HG03558 (cell line): ENCODE results near the gene BCL2.

Experiments
- ATAC-seq: cut with Tn5 transposase; IDR thresholded peaks from one replicate; pipeline ENCODE4 v1.9.1; 2021; ENCODE audit warnings: moderate number of reproducible peaks; ENCODE audit not compliant: unreplicated experiment; ENCODE audit errors: extremely low read depth

BCL2 gene

GRCh38 chr18:63290166-63290820 lies 29.3 kb downstream of the BCL2 start:
- ATAC-seq, result no peak

DNA sequence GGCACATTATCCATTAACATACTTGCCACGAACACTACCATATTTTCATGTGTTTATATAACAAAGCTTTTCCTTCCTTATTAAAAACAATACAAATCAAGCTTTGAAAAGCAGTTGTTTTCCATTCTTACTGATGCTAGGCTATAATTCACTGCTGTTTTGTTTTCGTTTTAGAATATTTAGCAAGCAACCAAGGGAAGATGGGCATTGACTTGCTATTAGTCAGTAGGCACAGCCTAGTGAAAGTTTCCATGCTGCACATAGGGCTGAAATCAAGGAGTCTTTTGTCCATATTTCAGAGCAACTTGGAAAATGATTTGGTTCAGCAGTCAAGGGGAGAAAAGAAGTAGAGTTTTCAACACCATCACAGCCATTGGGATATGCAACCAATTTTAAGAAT lies 31.3 kb downstream of the BCL2 start:
- no peak for ATAC-seq

GRCh38 chr18:63287691-63288220 lies 31.8 kb downstream of the BCL2 start:
- no peak for ATAC-seq

DNA sequence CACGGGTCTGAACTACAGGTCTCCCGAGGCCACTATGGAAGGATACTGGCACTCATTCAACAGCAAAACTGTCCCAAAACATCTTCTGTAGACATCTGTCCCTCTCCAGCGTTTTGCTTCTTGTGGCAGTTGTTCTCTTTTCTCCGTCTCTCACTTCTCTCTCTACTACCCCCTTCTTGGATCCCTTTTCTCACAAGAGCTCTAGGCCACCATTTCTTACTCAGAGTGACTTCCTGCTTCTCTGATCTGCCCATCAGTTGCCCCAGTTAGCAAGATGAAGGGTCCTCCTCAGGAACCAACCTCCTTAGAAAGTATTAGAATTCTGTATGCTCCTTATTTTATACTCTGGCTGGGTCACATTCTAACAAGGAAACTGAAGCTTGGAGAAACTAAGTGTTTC lies 32.6 kb downstream of the BCL2 start:
- ATAC-seq, result no peak

DNA sequence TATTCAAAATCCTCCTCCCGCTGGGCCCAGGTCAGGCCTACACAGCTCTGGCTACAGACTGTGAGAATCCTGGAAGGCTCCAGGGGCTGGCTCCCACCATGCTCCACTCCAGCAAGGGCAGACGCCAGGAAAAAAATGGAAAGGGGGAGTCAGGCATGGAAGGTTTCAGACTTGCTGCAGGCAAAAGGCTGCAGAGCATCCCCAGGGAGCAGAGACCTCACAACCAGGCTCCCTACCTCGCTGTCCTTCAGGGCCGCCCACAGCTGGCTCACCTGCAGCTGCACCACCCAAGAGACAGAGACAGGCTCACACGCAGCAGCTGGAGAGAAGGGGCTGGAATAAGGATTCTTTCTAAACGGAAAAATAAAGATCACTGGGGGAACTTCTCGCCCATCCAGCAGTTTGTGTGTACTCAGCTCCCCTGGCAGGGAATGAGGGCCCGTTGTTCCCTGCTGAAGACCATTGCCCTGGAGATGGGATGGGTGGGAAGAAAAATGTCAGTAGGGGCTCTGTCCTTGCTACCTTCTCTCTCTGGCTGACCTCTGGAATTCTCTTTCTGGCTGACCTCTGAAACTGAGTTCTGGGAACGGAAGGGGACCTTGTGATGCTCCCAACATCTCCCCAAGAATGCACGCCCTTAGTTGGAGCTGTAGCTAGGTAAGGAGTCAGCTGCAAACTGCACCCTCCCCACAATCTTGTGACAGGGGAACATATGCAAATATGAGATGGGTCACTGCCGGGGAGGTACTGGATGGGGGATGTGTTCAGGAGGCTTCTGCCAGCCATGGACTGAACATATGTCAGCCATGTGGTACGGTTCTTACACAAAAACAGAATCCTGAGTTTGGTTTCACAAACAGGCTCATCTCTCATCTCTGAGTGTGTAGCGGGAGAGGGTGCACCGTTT lies 34.5 kb downstream of the BCL2 start:
- peak; percentile 96 for ATAC-seq

DNA sequence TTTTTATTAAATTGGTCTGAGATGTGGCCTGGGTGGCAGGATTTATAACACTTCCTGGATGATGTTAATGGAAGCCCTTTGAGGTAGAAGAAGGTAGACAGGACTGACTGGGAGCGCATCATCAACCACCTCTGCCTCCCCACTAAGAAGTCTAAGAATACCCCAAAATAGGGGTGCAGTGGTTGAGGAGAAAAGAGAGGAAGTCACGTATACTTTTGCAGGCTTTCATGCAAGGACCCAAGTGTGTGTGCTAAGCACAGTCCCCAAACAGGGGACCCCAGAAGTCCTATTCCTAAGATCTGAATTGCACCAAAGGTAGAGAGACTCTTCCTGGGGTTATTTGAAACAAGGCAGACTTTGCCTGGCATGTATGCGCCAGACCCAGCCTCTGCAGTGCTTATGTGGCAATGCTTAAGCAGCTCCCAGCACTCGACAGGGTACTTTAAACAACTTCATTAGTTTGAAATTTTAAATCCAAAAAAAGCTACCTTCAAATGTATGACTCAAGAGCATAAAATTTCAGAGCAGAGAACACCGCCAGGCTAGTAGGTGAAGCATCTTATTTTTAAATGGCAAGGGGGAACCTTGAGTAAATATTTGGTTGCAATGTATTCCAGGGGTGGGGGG lies 35.3 kb downstream of the BCL2 start:
- no peak for ATAC-seq

DNA sequence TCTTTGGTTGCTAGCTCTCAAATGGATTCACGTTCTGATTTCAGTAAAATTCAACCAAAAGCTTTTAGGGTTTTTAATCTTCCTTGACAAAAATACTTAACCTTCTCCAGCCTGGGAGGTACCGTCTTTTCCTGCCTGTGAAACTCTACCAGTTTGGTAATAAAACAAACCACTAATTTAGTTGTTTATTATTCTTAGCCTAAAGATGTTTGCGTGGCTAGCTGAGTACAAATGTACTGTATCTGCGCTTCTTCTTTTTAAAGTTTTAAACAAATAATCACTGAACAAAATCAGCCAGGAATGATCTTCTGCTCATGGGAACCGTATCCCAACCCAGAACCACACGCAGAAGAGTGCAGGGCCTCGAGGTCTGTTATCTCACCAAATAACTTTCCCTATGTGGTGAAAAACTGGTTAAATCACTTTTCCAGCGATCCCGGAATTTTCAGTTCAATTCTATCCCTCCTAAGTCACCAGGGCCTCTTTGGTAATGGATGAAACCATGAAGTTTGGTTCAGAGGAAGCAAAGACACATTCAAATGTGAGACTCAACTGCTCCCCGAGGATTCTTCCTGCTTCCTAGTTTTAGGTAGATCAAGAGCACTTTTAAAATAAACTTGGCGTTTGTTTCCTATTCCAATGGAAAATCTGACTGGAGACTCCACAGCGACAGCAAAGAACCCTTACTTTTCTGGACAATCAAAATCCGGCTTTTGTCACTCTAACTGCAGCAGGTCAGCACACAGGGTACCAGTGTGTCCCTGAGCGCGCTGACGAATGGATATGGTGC lies 36.1 kb downstream of the BCL2 start:
- ATAC-seq, result no peak

DNA sequence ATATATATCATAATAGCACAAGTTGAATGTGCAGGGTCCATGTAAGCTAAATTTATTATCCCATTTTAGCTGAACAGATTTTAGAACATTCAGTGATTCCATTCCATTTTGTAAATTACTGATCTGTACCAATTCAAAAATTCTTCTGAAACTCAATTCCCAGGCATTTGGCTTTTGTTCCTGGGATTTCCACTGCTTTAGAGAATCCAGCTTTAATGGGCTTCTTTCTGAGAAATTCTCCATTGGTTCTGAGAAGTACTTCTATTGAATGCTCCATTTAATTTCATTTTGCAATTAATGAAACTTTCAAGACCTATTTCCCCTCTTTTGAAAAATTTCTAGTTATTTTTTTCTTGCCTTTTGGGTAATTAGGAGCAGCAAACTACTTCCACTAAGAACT lies 36.8 kb downstream of the BCL2 start:
- ATAC-seq, result no peak

GRCh38 chr18:63273222-63273927 lies 46.2 kb downstream of the BCL2 start:
- no peak for ATAC-seq

DNA sequence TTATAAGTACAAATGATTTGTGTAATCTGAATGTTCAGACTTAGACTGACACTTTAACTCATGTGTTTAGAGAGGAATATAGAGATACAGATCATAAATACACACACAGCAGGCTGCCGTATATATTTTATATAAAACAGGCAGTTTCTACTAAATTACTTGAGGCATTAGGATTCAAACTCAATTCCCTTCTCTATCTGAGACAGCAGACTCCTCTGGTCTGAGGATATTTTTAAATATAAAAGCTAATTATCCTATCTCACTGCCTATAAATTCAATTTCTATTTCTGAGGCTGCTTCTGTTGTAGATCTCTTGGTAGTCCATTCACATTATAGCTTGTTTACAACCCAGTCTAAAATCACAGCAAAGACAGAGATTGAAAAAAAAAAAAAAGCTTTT lies 46.9 kb downstream of the BCL2 start:
- ATAC-seq, result no peak

- no peak for ATAC-seq
Measured at GRCh38 chr18:63271881-63272299, 47.7 kb downstream of the BCL2 start.

- no peak for ATAC-seq
Measured at GRCh38 chr18:63271148-63271547, 48.4 kb downstream of the BCL2 start.

DNA sequence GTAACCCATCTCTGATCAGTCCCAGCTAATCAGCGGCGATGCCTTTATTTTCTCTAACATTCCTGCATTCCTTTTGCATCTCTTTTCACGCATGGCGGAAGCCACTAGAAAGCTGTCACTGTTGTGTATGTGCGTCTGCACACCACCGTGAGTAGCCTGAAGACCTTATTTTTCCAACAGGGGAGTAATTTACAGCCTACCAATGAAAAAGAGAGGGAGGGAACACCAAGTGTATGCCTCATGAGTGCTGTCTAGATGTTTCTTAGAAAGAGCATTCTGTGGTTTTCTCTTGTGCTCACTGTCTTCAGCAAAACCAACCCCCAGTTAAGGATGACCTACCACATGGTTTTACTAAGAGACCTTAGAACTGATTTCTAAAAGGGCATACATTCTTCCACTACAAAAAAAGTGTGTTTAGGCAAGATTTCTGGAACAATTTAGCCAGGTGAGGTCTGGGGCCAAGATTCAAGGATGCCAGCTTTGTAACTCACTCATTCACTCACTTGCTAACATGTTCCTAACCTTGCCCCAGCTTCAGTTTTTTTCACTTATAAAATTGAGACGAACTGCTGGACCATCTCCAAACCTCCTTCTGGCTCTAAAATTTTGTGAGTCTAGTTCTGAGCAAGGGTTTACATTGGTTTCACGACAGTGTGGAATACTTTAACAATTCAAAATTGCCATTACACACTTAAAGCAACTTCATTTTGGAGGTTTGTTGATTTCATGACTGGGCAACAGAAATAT lies 51.4 kb downstream of the BCL2 start:
- no peak for ATAC-seq

GRCh38 chr18:63266888-63267790 lies 52.4 kb downstream of the BCL2 start:
- no peak for ATAC-seq

DNA sequence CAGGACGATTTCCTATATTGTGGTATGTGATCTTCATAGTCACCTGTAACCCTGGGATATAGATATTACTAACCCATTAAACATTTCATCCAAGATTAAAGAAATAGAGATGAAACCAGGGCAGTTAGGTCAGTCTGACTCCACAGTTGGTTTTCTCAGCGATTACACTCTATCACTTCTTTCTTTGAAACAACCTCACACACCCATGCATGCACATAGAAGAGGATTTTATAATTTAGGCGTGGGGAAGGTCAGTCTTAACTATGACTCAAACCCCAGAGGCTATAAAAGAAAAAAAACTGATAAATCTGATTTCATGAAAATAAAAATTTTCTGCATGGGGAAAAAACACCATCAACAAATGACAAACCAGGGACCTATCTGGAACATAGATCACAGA lies 54.2 kb downstream of the BCL2 start:
- no peak for ATAC-seq

DNA sequence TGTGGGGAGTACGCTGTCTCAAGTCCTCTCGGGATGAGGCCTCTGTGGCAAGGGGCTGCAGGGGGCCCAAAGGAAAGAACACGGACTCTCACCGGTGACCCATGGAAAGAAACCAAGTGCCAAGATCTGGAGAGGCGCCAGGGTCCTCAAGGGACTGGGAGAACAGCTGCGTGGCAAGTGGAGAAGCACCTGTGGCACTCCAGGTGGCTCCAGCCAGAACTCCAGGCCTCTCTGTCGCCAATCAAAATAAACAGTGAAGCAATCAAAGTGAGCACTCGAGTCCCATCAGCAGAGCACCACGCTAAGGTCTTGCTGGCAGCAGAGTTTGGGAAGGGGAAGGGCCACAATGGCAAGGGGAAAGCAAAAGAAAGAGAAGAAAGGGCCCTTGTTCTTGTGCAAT lies 54.7 kb downstream of the BCL2 start:
- no peak for ATAC-seq

DNA sequence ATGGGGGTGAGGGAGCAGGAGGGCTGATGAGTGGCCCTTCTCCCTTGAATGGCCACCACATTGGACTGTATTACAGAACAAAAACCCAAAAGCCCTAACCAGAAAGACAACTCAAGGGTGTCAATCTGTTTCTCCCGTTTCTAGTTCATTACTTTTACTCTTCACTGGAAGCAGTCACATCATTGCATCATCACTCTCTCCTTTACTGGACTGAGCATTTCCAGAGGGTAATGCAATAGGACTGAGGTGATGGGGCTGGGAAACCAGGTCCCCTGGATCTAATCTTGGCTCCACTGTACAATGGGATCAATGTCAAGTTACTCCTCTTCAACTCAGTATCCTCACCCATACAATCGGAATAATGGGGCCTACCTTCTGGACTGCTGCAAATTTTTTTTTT lies 56.1 kb downstream of the BCL2 start:
- no peak for ATAC-seq
